Embryonic facial prominence (tissue), 1 donor: ENCODE results near the gene FOXF2.
"Not testable (repeated sequence)": the region's sequence is repeated elsewhere in the genome, so short reads cannot be mapped to it uniquely, and the experiment has no call there.

Source experiments
- DNase-seq: peaks from one replicate; pipeline ENCODE4 v3.0.0-alpha.2; 2016; ENCODE audit errors: extremely low spot score

The FOXF2 gene

DNA sequence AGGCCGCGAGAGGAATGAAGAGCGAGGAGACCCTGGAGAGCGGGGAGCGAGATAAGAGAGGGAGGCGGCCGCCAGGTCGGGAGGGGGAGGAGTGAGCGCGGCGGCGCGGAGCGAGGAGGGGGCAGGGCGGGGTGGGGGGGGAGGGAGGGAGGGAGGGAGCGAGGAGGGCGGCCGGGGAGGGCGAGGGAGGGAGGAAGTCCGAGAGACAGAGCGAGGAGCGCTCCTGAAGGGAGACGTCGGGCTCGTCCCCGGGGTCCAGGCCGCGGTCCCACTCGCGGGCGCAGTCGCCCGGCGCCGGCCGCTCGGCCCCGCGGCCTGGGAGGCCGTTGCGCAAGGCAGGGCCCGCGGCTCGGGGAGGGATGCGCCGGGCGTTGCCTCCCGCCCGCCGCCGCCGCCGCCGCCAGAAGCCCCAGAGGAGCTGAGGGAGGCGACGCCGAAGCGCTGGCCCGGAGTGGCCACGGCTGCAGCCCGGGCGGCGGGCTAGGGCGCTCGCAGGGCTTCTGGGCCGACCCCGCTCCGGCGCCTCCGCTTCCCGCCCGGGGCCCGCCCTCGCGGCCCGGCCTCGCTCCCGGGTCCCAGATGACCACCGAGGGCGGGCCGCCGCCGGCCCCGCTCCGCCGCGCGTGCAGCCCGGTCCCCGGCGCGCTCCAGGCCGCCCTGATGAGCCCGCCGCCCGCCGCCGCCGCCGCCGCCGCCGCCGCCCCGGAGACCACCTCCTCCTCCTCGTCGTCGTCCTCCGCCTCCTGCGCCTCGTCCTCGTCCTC lies at the start of gene FOXF2:
FOXF2 (plus strand) TSS at position 208 of the 764 bp plus-strand sequence; CDS start at position 580, 372 bp downstream.
- DNase-seq, result no peak

DNA sequence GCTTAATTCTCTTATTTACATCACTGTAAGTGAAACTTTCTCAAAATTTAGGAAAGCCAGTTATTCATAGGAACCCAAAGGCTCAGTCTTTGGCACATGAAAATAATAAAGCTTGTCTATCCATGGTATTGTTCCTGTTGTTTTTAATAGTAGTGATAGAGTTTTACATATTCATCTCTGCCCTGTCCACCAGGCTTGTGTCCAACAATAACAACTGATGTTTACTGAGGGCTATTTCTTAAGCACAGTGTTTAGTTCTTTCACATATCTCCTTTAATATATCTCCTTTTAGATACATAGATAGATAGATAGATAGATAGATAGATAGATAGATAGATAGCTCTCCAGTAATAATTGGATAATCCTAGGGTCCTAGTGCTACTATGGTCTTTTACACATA lies 43.3 kb upstream of the FOXF2 start:
- no peak for DNase-seq

DNA sequence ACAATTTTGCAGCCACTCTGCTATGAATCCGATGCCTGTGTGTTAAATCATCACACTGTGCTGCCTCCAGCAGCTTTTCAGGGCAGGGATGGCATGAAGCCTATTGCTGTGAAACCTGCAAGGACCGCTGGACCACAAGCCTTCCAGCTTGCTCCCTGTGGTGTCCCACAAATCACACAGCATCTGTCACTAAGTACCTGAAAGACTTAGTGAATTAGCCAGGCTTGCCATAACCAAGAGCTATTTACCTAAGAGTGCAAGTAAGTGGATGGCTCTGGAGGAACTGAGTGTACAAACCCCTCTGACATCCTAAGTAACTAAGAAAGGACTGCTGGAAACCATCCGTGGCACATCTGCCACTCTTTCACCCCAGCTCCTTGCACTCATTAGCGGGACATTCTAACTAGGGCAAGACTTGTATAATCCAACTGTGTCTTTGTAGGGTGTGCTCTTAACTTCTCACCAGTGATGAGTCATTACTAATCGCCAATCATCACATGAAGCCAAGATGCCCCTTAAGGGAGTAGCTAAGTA lies 42.8 kb upstream of the FOXF2 start:
- no peak for DNase-seq

DNA sequence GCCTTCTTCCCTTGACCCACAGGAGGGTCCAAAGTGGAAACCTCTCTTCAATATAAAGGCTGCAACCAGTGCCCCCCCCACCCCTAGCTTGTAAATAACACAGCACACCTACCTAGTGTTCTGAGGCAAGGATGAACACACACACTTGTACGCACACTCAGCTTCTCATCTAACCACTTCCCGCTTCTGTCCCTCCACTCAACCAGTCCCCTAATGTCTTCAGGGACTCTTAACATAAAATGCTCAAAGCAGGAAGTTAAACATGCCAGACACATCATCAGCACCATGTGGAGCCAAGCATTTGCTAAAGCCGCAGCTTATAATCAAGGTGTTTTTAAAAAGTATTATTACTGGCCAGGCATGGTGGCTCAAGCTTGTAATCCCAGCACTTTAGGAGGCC lies 42.2 kb upstream of the FOXF2 start:
- no peak for DNase-seq

DNA sequence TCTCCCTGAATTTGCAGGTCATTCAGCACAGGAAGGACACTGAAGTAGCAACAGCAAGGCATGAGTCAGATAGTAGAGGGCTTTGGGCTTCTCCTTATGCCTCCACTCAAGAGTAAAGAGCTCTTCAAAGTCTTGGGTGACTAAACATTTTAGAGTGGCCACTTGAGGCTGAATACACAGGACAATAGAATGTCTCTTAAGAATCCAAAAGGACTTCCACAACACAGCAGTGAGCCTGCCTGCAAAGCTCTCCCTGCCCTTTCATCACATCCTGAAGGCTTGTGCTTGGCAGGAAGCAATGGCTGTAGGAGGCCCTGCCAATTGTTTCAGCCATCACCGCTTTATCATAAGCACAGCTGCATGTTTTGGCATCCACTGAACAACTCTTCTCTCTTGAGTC lies 40.7 kb upstream of the FOXF2 start:
- no peak for DNase-seq

DNA sequence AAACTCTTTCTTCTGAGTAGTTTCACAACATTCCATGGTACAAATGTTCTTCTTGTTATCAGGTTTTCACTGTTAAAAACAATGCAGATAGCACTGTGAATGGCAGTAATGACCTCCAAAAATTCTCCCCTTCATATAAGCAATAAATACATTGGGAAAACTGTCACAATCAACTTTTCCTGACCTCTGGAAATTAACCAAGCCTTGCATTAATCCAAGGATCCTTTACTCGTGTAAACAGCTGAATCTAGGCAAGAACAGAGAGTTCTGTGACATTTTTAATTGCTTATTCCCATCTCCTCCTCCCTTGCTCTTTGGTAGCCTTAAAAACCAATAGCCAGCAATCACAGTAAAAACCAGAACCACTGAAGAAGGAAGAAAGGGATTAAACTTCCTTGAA lies 39.7 kb upstream of the FOXF2 start:
- no peak for DNase-seq

DNA sequence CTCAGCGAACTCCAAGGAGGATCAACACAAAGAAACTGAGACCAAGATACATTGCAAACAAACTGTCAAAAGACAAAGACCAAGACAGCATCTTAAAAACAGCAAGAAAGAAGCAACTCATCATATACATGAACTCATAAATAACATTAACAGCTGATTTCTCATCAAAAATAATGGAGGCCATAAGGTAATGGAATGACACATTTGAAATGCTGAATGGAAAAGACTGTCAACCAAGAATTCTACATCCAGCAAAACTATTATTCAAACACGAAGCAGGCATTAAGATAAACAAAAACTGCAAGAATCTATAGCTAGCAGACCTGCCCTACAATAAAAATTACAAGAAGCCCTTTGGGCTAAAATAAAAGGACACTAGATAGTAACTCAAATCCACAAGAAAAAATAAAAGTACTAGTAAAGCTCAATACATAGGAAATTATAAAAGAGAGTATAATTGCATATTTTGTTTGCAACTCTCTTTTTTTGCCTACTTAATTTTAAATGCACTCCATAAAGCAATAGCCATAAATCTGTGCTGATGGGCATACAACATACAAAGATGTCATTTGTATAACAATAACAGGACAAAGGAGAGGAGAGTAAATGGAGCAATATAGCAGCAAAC lies 37.9 kb upstream of the FOXF2 start:
- DNase-seq, result no peak

DNA sequence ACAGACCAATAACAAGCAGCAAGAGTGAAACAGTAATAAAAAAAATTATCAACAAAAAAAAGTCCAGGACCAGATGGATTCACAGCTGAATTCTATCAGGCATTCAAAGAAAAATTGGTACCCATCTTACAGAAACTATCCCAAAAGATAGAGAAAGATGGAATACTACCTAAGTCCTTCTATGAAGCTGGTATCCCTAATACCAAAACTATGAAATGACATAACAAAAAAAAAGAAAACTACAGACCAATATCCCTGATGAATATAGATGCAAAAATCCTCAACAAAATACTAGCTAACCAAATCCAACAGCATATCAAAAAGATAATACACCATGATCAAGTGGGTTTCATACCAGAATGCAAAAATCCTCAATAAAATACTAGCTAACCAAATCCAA lies 34.3 kb upstream of the FOXF2 start:
- DNase-seq, result not testable (repeated sequence)

DNA sequence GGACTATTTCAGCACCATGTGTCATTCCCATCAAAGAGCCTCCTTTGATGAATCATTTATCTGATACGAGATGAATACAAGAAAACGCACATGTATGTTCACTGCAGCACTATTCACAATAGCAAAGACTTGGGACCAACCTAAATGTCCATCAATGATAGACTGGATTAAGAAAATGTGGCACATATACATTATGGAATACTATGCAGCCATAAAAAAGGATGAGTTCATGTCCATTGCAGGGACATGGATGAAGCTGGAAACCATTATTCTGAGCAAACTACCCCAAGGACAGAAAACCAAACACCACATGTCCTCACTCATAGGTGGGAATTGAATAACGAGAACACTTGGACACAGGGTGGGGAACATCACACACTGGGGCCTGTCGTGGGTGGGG lies 27.7 kb upstream of the FOXF2 start:
- not testable (repeated sequence) for DNase-seq

DNA sequence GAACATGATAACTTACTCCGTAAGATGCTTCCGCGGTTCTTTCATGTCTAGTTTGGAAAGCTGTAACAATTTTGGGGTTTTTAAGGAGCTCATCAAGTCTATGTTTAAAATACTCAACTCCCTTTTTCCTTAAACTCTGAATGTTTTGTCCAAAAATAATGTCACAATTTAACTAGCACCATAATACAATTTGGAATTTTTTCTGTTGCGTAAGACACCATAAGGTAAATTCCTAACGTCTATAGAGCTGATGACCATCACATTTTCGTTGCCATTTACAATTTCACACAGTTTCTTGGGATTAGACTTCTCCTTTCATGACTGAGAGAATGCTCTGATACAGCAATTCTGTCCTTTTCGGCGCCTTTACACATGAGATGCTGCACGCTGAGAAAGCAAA lies 26.7 kb upstream of the FOXF2 start:
- no peak for DNase-seq

DNA sequence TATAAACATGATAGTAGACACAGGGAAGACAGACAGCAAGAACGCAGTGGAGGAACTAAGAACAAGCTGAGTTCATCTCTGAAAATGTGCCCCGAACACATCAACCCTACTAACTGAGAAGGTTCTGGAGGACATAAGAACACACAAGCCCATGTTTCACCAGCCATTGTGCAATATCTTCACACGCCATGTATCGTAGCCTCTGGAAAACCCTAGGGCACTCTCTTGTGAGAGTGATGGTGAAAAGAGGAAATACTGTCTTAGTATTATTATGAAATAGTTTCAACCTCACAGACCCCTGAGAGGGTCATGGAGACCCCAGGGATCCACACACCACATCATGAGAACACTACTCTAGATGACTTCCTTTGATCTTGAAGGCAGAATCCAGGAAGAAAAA lies 26.1 kb upstream of the FOXF2 start:
- DNase-seq, result no peak

DNA sequence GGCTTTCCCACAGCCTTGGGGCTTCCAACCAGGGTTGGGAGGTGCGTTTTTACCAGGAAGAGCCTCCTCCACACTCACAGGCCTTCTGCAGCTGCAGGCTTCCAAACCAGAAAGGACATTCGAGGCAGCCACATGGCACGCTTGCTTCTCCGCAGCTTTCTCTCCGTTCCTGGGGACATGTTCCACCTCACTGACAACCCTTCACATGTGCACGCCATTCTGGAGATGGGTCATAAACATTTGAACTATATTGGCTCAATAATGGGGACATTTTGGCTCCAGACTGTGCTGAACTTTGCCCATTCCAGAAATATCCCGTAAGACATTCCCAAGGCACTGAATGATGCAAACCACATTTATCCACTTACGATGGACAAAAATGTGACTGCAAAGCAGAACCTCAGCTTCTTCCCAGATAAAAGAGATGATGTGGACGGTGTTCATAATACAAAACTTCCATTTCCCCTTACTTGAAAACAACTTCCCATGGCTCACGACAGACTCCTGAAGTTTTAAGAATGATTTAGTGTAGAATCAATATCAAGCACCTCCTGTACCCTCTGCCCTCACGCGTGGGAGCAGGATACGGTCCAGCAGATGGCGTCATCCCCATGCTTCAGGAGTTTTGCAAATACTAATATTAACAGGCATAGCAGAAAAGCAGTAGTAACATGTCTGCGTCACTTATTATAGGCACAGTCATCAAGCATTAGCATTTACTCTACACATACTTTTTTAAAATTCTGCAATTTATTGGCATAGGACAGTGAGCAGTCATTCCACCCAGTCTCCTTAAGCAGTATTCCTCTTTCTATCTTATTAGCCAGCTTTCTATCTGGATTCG lies 25.4 kb upstream of the FOXF2 start:
- DNase-seq, result no peak

DNA sequence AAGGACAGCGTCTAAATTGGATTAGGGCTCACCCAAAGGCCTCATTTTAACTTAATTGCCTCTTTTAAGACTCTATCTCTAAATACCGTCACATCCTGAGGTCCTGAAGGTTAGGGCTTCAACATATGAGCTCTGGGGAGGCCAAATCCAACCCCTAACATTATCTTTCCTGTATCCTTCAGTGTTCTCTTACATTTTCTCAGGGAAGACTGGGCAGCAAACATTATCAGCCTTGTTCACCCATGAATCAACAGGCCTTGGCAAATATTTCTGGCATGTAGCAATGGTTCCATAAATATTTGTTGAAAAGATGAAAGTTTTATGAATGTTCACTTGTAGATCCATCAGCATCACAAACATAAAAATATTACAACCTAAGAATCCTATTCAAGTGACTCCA lies 24.6 kb upstream of the FOXF2 start:
- DNase-seq, result no peak

DNA sequence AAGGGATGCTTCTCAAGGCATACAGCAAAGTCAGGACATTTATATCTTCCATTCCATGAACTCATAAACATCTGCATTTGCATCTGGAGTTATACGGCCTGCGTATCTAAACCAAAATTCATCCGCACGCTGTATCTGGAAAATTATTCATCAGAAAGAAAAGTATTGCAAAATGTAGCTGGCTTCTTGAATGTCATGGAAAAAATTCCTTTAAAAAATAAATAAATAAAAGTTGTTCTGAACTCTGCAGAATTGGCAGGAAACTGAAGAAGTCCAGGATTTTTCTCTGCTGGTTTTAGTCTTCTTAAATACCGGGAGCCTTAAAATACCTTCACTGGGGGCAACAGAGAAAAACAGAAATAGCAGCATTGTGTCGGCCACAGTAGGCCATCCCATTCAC lies 23.7 kb upstream of the FOXF2 start:
- no peak for DNase-seq

DNA sequence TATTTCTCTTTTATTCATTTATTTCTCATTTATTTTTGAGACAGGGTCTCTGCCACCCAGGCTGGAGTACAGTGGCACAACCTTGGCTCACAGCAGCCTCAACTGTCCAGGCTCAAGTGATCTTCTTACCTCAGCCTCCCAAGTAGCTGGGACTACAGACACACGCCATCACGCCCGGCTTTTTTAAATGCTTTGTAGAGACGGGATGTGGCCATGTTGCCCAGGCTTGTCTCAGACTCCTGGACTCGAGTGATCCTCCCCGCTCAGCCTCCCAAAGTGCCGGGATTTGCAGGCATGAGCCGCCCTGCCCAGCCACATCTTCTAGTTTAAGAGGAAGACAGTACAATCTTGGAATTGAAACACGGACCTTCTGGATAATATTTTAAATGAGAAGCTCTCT lies 21.6 kb upstream of the FOXF2 start:
- no peak for DNase-seq

DNA sequence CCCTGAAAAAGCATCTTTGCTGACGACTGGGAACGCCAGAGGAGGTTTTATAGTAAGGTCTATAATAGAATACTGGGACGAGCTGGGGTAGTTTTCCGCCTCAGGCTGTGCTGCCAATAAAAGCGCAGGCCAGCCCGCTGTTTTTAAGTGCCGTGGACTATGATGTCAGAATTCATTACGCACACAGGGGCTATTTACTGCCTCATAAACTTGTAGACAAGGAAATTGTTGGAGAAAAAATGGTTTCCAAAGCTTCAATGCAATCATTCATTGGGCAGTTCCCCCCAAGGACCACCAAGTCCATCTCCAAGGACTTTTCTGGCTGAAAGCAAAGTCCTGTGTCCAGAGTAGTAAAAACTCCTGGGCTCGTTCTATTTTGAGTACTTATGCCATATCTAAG lies 20.4 kb upstream of the FOXF2 start:
- DNase-seq, result no peak

DNA sequence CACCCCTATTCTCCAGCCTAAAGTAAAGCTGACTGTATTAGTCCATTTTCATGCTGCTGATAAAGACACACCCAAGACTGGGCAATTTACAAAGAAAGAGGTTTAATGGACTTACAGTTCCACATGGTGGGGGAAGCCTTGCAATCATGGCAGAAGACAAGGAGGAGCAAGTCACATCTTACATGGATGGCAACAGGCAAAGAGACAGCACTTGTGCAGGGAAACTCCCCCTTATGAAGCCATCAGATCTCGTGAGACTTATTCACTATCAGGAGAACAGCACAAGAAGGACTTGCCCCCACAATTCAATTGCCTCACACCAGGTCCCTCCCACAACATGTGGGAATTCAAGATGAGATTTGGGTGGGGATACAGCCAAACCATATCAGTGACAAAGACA lies 19.7 kb upstream of the FOXF2 start:
- DNase-seq, result not testable (repeated sequence)

DNA sequence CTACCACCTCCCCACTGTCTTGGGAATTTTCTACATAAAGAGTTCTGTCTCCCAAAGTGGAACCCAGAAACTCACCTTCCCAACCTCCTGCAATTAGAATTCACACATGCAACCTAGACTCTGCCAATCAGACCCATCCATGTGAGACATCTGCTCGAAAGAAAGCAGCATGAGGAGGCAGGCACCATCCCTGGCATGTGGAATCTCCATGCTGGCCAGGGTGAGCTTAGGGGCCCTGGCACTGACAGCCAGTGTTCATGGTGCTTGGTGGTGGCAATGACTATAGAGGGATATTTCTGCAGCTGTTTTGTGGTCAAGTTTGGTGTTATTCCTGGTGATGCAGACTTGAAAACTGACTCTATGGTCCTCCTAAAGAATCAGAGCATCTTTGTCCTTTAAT lies 17.4 kb upstream of the FOXF2 start:
- DNase-seq, result no peak

DNA sequence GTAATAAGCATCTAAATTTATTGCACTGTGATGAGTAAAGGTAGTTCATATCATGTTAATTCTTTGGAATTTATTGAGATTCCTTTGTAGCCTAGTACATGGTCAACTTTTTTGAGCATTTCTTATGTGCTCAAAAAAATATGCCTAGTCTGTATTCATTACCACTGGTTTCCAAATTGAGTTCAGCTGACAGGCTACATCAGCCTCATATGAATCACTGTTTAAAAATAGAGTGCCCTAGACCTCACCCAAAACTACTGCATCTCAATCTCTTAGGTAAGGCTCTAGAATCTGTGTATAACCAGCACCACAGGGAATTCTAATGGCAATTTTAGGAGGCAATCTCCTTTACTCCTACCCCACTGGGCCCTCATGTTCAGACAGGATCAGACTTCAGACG lies 16.7 kb upstream of the FOXF2 start:
- no peak for DNase-seq

DNA sequence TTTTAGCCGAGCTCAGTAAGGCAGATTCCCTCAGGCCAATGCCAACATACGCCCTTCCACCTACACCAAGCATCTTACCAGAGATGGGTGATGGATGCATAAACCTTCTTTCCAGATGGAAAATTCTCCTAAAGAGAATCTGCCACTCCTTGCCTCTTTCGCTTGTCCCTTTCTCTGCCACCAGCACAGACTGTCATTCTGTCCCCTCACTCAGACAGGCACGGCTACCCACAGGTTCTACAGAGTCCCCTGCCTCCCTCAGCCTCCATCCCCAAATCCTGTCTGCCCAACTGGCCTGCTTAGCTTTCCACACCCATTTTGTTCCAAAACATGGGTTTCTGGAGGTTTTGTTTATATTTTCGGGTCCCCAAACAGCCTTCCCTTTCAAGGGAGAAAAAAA lies 12.7 kb upstream of the FOXF2 start:
- no peak for DNase-seq

DNA sequence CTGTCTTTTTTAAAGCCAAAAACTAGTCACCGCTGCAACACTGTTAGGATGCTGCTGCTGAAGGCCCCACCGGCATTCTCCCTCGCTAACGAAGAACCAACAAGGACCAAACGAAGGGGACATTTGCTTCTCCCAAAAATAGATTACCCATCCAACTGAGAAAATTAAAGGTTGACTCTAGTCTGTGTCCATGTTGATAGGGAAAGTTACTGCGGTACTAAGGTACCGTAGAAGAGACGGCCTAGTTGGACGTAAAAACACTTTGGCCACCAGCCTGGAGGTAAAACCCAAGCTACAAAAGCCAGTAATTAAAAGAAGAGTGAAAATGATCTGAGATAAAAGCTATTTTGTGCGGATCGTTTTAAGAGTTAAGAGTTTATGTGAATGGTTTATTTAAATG lies 11.8 kb upstream of the FOXF2 start:
- no peak for DNase-seq
